Measurements from ENCODE around the gene TMEM163.
"Not testable (repeated sequence)": the region's sequence is repeated elsewhere in the genome, so short reads cannot be mapped to it uniquely, and the experiment has no call there.

TMEM163 gene

GRCh38 chr2:134540990-134541389, 177.8 kb downstream of the TMEM163 start:
- in situ Hi-C loops (cut with HindIII; ENCODE audit: low sequenced_read_pairs) = no loop called here

GRCh38 chr2:134539981-134540380, 178.8 kb downstream of the TMEM163 start:
- in situ Hi-C loops (cut with HindIII; ENCODE audit: low sequenced_read_pairs) = no loop called here

DNA sequence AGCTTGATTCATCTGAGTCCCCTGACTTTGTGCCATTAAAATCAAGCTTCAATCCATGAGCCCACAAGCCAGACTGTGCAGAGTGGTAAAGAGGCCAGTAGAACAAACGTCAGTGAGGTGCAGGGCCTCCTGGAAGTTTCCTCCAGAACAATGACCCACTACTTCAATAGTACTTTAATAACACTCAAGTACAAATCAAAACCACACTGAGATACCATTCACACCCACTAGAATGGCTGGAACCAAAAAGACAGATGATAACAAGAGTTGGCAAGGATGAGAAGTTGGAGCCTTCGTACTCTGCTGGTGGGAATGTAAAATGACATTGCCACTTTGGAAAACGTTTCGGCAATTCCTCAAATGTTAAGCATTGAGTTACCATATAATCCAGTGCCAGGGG, 181.1 kb downstream of the TMEM163 start:
- in situ Hi-C loops (cut with HindIII; ENCODE audit: low sequenced_read_pairs) = no loop called here

DNA sequence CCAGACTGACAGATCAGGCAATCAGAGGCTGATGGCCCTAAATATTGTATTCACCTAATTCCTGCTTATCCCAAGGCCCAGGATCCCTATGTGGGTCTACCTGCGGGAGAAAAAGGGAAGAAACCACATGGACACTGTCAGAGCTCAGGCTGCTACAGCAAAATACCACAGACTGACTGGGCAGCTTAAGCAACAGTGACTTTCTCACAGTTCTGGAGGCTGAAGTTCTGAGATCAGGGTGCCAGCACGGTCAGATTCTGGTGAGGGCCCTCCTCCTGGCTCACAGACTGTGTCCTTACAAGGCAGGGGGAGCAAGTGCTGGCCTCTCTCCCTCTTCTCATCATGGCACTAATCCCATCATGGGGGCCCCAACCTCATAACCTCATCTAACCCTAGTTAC, 181.7 kb downstream of the TMEM163 start:
- in situ Hi-C loops (cut with HindIII; ENCODE audit: low sequenced_read_pairs) = no loop called here

DNA sequence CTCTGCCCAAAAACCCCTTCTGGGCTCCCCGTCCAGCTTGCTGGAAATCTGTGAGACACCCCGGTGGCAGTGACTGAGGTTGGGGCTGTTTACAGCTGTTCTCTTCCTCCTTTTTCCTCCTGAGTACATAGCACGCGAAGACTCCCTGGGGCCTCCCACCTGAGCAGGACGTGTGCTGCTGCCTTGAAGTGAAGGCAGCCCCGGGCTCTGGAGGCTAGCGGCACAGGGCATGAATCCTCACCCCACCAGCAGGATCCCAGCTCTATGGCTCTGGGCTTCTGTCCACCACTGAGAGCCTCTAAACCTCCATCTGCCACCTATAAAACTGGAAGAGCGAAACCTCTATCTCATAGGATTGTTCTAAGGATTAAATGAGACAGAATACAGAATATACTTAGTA, 182.5 kb downstream of the TMEM163 start:
- in situ Hi-C loops (cut with HindIII; ENCODE audit: low sequenced_read_pairs) = no loop called here

GRCh38 chr2:134532537-134532936, 186.3 kb downstream of the TMEM163 start:
- in situ Hi-C loops (cut with HindIII; ENCODE audit: low sequenced_read_pairs) = no loop called here

- in situ Hi-C loops (cut with HindIII; ENCODE audit: low sequenced_read_pairs) = no loop called here
Measured at GRCh38 chr2:134527381-134527780, 191.4 kb downstream of the TMEM163 start.

DNA sequence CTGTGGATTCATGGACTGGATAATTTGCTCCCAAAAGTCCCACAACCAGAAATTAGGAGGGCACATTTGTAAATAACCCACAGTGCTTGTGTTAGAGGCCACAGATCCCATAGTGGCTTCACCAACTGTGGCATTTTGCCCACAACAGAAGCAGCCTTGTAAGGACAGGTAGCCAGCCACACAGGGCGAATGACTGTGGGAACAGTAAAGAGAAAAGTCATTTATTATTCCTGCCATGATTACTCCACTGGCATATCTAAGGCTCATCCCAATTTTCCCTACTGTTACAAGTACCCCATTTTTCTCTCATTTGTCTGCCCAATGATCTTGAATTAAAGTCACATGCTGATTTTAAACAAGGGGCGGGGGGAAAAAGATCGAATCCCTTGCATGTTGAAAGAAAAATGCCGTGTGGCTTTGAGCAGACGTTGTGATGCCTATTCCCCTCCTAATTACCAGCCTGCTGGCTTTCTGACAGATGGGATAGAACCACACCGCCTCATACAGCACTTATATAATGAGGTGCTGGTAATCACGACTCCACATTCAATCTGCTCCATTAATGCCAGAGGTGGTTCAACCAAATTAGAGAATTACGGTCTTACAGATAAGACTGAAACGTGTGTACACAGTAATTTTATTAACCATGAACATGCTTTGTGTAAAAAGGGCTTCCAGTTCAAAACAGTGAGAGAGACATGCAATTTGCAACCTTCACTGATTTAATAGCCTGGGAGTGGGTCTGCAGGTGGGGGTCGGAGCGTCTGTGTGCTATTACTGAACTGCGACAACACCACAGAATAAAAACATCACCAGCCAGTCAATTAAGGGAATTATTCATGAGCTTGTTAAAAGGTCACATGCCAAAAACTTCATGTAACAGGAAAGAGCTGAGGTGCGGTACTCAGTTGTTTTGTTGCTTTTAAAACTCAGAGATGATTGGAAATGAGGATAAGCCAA, 196.0 kb downstream of the TMEM163 start:
- in situ Hi-C loops (cut with HindIII; ENCODE audit: low sequenced_read_pairs) = no loop called here

DNA sequence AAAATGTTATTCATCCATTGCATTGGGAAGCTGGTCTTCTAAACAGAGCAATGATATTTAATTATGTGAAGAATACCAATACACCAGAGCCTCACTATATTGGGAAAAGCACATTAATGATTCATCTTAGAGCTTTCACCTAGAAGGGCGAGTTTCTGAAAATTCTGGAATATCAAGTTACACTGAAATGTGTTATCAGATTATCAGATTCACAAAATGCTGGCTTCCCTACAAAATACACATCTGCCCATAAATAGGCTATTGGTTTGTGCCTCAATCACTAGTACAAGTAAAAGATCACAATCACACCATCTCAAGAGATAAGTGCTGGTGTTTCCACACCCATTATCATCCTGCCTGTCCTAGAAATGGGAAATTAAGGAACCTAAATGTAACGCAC, 200.7 kb downstream of the TMEM163 start:
- in situ Hi-C loops (cut with HindIII; ENCODE audit: low sequenced_read_pairs) = no loop called here

DNA sequence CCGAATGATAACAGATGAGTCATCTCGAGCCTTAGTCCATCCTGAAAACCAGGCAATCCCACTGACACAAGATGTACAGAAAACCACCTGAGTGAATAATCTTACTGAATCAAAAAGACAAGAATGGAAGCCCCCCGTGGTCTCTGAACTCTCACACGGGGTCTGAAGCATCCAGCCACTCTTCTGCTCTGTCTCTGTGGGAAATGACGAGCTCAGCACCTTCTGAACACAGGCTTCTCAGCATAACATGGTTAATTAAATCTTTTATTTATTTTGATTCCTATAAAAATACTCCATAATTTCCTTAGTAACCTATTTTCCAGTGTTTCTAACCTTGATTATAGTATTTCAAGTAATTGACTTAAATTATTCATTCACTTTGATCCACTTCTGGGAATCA, 203.7 kb downstream of the TMEM163 start:
- in situ Hi-C loops (cut with HindIII; ENCODE audit: low sequenced_read_pairs) = no loop called here

GRCh38 chr2:134513465-134513804, 205.4 kb downstream of the TMEM163 start:
- in situ Hi-C loops (cut with HindIII; ENCODE audit: low sequenced_read_pairs) = loop anchor here (5.0 kb wide), 1 partner anchor 69 kb away; no protein-coding TSS in a partner anchor

- in situ Hi-C loops (cut with HindIII; ENCODE audit: low sequenced_read_pairs) = loop anchor here (5.0 kb wide), 1 partner anchor 69 kb away; no protein-coding TSS in a partner anchor
Measured at GRCh38 chr2:134512734-134513464, 205.9 kb downstream of the TMEM163 start.

DNA sequence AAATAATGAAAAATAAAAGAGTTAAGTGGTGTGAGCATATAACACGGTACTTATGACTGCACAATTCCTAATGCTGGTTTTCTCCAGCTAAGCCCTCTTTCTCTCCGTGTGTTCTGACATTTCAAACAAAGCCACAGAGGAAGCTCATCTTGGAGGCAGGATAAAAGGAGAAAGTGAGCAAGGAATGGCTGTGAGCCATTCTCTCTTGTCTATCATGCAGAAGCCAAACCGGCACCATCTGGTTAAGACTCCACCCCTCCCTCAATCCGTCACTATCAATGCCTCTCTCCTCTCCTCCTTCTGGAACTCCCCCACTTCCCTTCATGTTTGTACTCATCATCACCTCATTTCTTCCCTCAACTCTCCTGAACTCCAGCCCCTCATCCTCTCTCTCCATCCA, 210.4 kb downstream of the TMEM163 start:
- in situ Hi-C loops (cut with HindIII; ENCODE audit: low sequenced_read_pairs) = no loop called here

- in situ Hi-C loops (cut with HindIII; ENCODE audit: low sequenced_read_pairs) = no loop called here
Measured at GRCh38 chr2:134507697-134508096, 211.1 kb downstream of the TMEM163 start.

DNA sequence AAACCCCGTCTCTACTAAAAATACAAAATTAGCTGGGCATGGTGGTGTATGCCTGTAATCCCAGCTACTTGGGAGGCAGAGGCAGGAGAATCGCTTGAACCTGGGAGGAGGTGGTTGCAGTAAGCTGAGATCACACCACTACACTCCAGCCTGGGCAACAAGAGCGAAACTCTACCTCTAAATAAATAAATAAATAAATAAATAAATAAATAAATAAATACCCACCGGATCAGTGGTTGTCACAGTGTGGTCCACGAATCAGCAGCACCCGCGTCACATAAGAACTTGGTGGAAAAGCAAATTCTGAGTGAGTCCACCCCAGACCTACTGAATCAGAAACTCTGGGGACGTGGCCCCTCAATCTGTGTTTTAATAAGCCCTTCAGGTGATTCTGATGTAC, 211.6 kb downstream of the TMEM163 start:
- in situ Hi-C loops (cut with HindIII; ENCODE audit: low sequenced_read_pairs) = not testable (repeated sequence)

DNA sequence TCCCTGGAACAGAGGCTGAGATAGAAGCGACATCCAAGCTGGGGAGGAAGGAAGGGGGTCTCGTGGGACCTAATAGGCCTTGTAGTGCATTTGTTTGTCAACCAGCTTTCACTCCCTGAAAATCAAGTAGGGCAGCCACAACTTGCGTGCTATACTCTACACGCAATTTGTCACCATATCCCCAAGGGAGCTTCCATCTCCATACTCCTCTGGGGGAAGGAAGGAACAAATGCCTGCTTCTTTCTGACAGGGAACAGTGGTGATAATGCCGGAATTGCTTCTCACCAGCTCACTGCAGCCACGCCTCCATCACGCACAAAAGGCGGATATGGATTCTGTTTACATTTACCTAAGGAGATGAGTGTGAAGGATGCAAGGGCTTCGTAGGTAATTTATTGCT, 213.4 kb downstream of the TMEM163 start:
- in situ Hi-C loops (cut with HindIII; ENCODE audit: low sequenced_read_pairs) = no loop called here

DNA sequence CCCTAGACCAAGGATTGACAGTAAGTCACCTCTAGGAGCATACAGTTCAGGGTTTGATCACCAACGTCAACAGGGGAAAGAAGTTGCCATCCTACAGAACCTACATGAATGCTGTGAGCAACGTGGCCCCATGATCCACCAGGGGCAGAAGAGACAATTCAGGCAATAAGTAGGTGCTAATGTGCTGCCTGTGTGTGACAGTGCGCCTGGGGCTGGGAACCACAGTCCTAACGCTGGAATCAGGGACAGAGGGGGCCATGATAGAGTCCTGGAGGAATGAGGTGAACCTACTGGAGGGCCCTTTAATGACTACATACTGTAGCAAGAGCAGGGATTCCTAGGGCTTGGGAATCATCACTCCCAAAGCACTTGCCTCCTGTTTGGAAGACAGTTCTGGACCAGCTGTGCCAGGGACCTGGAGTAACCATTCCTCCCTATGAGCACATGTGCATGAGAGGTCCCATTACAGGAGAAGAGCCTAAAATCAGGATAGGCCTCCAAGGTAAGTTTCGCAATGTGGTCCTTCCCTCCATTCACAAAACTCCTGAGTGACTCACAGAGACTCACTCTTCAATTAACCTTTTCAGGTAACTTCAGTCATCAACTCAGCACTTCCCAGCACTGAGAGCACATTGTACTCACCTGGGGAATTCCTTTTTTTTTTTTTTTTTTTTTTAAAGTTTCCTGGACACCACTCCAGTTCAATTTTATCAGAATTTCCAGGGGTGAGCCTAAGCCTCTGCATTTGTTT, 214.0 kb downstream of the TMEM163 start:
- in situ Hi-C loops (cut with HindIII; ENCODE audit: low sequenced_read_pairs) = no loop called here

GRCh38 chr2:134502104-134502503, 216.7 kb downstream of the TMEM163 start:
- in situ Hi-C loops (cut with HindIII; ENCODE audit: low sequenced_read_pairs) = no loop called here

DNA sequence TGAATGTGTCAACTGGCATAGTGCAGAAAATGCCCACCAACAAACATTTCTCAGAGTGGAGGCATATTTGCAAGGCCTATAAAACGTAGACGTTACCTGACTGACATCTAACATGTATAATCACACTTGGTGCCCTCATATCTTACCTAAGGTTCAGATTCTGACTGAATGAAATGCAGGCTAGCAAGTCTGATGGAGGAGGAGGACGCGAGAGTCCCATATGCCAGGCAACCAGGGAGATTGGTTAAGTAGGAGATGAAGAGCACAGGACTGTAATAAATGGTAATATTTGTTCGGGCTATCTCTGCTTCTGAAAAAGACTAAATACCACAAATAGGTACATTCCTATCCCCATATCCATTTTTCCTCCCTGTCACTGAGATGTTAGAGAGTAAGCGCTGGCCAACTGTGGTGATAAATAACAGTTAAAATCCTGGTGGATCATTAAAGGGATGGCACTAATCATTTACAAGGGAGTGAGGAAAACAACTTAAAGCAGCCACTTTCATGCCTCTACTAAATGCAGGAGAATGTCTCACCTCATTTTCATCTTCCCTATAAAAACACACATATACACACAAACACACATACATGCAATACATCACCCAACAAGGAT, 217.2 kb downstream of the TMEM163 start:
- in situ Hi-C loops (cut with HindIII; ENCODE audit: low sequenced_read_pairs) = no loop called here

DNA sequence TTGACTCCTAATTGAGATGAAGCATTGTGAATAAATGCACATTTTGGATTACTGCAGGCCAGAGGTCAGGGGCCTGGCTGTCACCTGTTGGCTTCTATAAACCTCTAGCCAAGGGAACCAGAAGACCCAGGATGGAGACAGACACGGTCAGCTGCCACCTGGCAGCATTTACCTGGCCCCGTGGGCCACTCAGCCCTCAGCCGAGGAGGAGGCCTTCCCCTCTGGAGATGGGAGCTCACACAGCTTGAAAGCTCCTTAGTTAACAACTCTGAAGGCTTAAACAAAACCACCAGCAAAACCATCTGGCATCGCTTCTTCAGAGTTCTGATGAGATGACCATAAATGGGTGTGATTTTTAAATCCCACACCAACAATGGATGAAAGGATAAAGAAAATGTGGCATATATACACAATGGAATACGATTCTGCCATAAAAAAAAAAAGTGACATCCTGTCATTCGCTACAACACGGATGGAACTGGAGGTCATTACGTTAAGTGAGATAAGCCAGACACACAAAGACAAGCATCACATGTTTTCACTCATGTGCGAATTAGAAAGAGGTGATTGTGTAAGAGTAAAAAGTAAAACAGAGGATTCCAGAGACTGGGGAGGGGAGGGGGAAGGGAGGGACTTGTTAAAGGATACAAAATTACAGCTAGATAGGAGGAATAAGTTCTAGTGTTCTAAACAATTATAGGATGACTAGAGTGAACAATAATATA, 218.4 kb downstream of the TMEM163 start:
- in situ Hi-C loops (cut with HindIII; ENCODE audit: low sequenced_read_pairs) = no loop called here
